ENCODE data around the gene LMBR1L.

LMBR1L gene

GRCh38 chr12:49051777-49052438, 58.7 kb downstream of the LMBR1L start:
- H3K79me2 ChIP-seq (ENCODE audit: low read length), result peaks cover 31% of the 10 kb centered on the region

GRCh38 chr12:49051373-49051764, 59.3 kb downstream of the LMBR1L start:
- Histone ChIP-seq H3K4me2 (ENCODE audit: low read length) (no peak overlapping the region), H3K27ac (ENCODE audit: low read length) (no peak overlapping the region), H3K27me3 (ENCODE audit: low read depth, low read length) (no peaks in the 10 kb centered on the region), H4K20me1 (ENCODE audit: insufficient read depth, low read length) (peaks cover 23% of the 10 kb centered on the region), H2AFZ (ENCODE audit: low read depth, low read length) (no peak overlapping the region), H3K4me3 (ENCODE audit: low read length) (no peak overlapping the region), H3K79me2 (ENCODE audit: low read length) (peaks cover 25% of the 10 kb centered on the region), H3K9me3 (ENCODE audit: insufficient read depth, low read length) (no peaks in the 10 kb centered on the region), H3K9ac (ENCODE audit: low read length) (no peak overlapping the region), H3K4me1 (ENCODE audit: low read length) (peaks cover 9% of the 10 kb centered on the region), H3K36me3 (replicated peaks; ENCODE audit: low read depth, low read length) (peaks cover 67% of the 10 kb centered on the region)
- TF ChIP-seq, protein P1, sequence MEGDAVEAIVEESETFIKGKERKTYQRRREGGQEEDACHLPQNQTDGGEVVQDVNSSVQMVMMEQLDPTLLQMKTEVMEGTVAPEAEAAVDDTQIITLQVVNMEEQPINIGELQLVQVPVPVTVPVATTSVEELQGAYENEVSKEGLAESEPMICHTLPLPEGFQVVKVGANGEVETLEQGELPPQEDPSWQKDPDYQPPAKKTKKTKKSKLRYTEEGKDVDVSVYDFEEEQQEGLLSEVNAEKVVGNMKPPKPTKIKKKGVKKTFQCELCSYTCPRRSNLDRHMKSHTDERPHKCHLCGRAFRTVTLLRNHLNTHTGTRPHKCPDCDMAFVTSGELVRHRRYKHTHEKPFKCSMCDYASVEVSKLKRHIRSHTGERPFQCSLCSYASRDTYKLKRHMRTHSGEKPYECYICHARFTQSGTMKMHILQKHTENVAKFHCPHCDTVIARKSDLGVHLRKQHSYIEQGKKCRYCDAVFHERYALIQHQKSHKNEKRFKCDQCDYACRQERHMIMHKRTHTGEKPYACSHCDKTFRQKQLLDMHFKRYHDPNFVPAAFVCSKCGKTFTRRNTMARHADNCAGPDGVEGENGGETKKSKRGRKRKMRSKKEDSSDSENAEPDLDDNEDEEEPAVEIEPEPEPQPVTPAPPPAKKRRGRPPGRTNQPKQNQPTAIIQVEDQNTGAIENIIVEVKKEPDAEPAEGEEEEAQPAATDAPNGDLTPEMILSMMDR (IDR thresholded peaks at IDR 0.05; ENCODE audit: low read depth, low read length), result no peak
- TF ChIP-seq EZH2phosphoT487 (IDR thresholded peaks at IDR 0.05; ENCODE audit: low read depth), result no peak

More at GRCh38 chr12:49051777-49052438, 58.7 kb downstream of the LMBR1L start:
- Histone ChIP-seq H3K9me3 (ENCODE audit: insufficient read depth, low read length) (no peaks in the 10 kb centered on the region), H3K4me2 (ENCODE audit: low read length) (no peak overlapping the region), H3K9ac (ENCODE audit: low read length) (no peak overlapping the region), H3K4me1 (ENCODE audit: low read length) (peaks cover 15% of the 10 kb centered on the region), H3K27me3 (ENCODE audit: low read depth, low read length) (no peaks in the 10 kb centered on the region), H3K27ac (ENCODE audit: low read length) (no peak overlapping the region), H2AFZ (ENCODE audit: low read depth, low read length) (no peak overlapping the region), H3K4me3 (ENCODE audit: low read length) (no peak overlapping the region), H3K36me3 (replicated peaks; ENCODE audit: low read depth, low read length) (peaks cover 65% of the 10 kb centered on the region), H4K20me1 (ENCODE audit: insufficient read depth, low read length) (peaks cover 28% of the 10 kb centered on the region)
- TF ChIP-seq, protein P1 (IDR thresholded peaks at IDR 0.05; ENCODE audit: low read depth, low read length), result no peak
- TF ChIP-seq EZH2phosphoT487 (IDR thresholded peaks at IDR 0.05; ENCODE audit: low read depth), result no peak

DNA sequence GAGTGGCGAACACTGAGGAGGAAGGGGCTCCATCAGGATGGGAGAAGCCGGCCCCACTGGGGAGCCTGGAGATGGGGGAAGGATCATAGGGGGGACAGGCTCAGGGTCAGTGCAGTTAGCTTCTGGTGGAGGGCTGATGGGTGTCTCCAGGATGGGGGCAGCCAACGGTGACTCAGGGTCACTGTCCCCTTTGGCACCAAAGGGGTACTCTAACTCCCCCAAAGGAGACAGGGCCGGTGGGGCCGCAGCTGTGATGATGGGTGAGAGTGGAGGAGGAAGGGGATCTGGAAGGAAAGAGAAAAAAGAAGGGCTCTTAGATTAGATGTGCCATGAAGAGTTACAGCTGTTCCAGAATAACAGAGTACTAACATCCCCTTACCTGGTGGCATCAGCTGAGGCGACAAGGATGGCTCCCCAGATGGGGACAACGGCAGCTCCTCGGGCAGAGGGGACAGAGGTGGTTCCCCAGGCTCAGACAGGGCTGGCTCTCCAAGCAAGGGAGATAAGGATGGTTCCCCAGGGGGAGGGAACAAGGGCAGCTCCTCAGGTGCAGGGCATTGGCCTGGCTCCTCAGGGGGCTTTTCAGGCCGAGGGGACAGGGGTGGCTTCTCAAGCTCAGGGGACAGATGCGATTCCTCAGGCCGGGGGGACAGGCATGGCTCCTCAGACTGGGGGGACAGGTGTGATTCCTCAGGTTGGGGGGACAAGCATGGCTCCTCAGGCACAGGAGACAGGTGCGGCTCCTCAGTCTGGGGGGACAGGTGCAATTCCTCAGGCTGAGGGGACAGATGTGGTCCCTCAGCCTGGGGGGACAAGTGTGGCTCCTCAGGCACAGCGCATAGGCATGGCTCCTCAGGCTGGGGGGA, 59.9 kb downstream of the LMBR1L start:
- peaks cover 17% of the 10 kb centered on the region for H4K20me1 ChIP-seq (ENCODE audit: insufficient read depth, low read length)
- peaks cover 19% of the 10 kb centered on the region for H3K79me2 ChIP-seq (ENCODE audit: low read length)
- H2AFZ ChIP-seq (ENCODE audit: low read depth, low read length), result no peak overlapping the region
- H3K9me3 ChIP-seq (ENCODE audit: insufficient read depth, low read length), result no peaks in the 10 kb centered on the region
- TF ChIP-seq EZH2phosphoT487 (IDR thresholded peaks at IDR 0.05; ENCODE audit: low read depth), result no peak
- TF ChIP-seq, protein P1 (IDR thresholded peaks at IDR 0.05; ENCODE audit: low read depth, low read length), result no peak
- no peaks in the 10 kb centered on the region for H3K27me3 ChIP-seq (ENCODE audit: low read depth, low read length)
- no peak overlapping the region for H3K9ac ChIP-seq (ENCODE audit: low read length)
- no peak overlapping the region for H3K4me3 ChIP-seq (ENCODE audit: low read length)
- H3K27ac ChIP-seq (ENCODE audit: low read length), result no peak overlapping the region
- peaks cover 73% of the 10 kb centered on the region for H3K36me3 ChIP-seq (replicated peaks; ENCODE audit: low read depth, low read length)
- H3K4me1 ChIP-seq (ENCODE audit: low read length), result peaks cover 3% of the 10 kb centered on the region; the same call in 1 of the 2 replicates
- H3K4me2 ChIP-seq (ENCODE audit: low read length), result no peak overlapping the region

DNA sequence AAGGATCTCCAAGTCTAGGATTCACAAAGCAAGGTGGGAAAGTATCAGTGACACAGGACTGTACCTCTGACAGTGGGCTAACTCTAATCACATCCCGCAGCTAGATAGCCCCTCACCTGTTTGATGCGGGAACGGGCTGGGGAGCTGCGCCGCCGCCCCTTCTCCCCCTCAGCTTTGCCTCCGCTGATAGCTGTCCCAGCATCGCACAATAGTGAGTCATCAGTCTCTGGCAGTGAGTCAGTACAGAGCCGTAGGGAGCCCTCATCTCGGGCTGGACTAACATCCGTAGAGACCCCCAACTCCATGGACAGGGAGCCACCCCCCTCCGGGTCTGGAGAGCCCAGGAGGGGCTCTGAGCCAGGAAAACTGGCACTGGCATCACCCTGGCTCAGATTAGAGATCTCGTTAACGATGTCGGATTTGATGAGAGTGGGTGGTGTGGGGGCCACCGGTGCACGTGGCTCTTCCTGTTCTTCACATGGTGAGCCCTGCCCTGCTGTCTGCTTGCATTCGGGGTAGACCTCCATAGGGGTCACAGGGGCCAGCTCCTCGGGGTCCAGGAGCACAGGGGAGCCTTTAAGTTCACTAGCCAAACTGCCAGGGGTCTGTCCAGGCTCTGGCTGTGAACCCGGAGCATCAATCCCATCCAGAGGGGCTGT, 61.0 kb downstream of the LMBR1L start:
- peaks cover 75% of the 10 kb centered on the region for H3K36me3 ChIP-seq (replicated peaks; ENCODE audit: low read depth, low read length)

More for the DNA sequence above, 61.0 kb downstream of the LMBR1L start:
- H4K20me1 ChIP-seq (ENCODE audit: insufficient read depth, low read length), result peaks cover 6% of the 10 kb centered on the region; the same call in 1 of the 2 replicates
- H3K9ac ChIP-seq (ENCODE audit: low read length), result no peak overlapping the region
- no peak overlapping the region for H3K27ac ChIP-seq (ENCODE audit: low read length)
- H3K79me2 ChIP-seq (ENCODE audit: low read length), result peaks cover 9% of the 10 kb centered on the region
- H3K4me2 ChIP-seq (ENCODE audit: low read length), result no peak overlapping the region
- H2AFZ ChIP-seq (ENCODE audit: low read depth, low read length), result no peak overlapping the region
- H3K4me1 ChIP-seq (ENCODE audit: low read length), result no peaks in the 10 kb centered on the region
- no peak for TF ChIP-seq EZH2phosphoT487 (IDR thresholded peaks at IDR 0.05; ENCODE audit: low read depth)
- TF ChIP-seq, protein P1 (IDR thresholded peaks at IDR 0.05; ENCODE audit: low read depth, low read length), result no peak
- no peaks in the 10 kb centered on the region for H3K27me3 ChIP-seq (ENCODE audit: low read depth, low read length)
- no peak overlapping the region for H3K4me3 ChIP-seq (ENCODE audit: low read length)
- no peaks in the 10 kb centered on the region for H3K9me3 ChIP-seq (ENCODE audit: insufficient read depth, low read length)
